SKM-1 treated with dmso at 0.1 percent for 144 hours (cell line): ENCODE measurements around the gene MRPS22.

Source experiments
- DNase-seq: peaks from one replicate; lab custom pipeline; 2025; ENCODE audit not compliant: unreplicated experiment; lab: John Stamatoyannopoulos, UW

The MRPS22 gene

GRCh38 chr3:139343895-139344856, at the start of gene MRPS22:
TSS of gene MRPS22 (plus strand) at chr3:139344020. CDS start at chr3:139344027, 7 bp downstream.
- DNase-seq: peak; percentile 87

GRCh38 chr3:139295040-139295439, 48.8 kb upstream of the MRPS22 start:
- no peak for DNase-seq

DNA sequence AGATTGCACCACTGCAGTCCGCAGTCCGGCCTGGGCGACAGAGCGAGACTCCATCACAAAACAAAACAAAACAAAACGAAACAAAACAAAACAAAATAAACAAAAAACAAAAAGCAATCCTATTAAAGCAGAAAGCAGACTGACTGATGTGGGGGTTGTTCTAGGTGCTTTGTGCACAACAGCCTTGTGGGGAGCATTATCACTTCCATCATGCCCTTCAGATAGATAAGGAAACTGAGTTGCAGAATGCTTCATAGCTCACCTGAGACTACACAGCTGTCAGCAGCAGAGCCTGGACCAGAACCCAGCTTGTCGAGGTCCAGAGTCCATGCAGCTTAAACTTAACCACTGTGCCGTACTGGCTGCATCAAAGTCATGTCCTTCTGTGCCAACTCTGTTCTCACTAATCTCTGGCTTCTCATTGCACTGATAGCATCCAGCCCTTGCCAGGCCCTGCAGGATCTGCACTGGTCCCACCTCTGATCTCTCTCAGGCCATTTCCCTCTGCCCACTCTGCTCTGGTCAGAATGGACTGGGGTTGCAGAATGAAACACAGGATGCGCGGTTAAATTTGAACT, 47.6 kb upstream of the MRPS22 start:
- no peak for DNase-seq

GRCh38 chr3:139297588-139298311, 46.1 kb upstream of the MRPS22 start:
- DNase-seq: no peak

GRCh38 chr3:139299261-139300132, 44.3 kb upstream of the MRPS22 start:
- no peak for DNase-seq

DNA sequence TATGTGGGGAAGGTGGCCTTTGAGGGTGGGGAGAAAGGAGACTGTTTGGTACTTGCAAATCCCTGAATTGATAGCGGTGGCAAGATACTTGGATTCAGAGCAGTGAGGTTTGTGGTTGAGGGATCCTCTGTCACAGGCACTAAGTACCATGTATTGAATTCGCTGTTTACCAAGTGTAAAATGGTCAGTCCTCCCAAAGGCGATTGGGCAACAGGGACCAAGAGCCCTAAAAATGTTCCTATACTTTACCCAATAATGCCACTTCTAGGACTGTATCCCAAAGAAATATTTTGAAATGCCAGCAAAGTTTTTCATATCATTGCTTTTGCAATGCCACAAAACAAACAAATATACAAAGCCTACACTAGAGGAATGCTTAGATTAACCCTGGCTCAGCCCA, 43.4 kb upstream of the MRPS22 start:
- no peak for DNase-seq

- no peak for DNase-seq
Measured at GRCh38 chr3:139301183-139301582, 42.6 kb upstream of the MRPS22 start.

DNA sequence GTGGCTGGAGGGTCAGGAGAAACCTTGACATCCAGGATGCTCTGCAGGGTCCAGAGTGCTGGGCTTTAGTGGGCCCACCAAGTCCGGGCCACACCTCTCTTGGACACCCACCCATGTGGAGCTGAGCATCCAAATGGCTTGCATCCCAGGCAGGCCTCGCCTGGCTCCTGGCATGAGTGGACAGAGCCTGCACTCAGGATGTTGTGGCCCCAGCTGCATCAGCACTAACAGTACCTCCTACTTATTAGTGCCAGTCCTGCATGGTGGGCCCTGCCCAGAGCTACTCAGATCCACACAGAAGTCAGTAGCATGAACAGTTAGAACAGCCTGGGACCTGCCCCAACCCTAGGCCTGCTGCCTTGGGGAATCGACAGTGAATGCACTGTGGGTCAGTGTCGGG, 42.2 kb upstream of the MRPS22 start:
- DNase-seq: no peak

- no peak for DNase-seq
Measured at GRCh38 chr3:139302084-139302800, 41.6 kb upstream of the MRPS22 start.

DNA sequence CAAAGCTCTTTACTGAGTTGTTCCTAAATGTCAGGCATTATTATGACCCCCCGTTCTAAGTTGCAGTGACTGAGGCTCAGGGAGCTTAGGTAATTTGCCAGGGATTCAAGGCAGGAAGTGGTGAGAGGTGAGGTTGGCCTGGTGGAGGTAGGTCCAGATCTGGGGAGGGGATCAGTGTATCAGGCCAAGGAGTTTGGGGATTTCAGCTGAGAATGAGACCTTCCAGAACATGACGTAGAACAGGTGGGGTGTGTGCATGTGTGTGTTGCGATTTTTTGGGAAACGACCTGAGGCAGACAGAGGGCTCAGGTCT, 41.1 kb upstream of the MRPS22 start:
- no peak for DNase-seq

DNA sequence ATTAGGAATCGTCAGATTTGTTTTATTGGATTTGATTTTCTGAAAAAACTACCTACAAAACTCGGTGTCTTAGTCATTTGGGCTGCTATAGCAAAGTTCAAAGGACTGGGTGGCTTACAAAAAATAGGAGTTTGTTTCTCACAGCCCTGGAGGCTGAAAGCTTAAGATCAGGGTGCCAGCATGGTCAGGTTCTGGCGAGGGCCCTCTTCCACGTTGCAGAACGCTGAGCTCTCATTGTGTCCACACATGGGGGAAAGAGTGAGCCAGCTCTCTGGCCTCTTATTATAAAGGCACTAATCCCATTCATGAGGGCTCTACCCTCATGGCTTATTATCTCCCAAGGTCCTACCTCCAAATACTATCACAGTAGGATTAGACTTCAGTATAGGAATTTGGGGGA, 40.6 kb upstream of the MRPS22 start:
- no peak for DNase-seq

- no peak for DNase-seq
Measured at GRCh38 chr3:139304383-139304782, 39.4 kb upstream of the MRPS22 start.

- DNase-seq: no peak
Measured at GRCh38 chr3:139306078-139306477, 37.7 kb upstream of the MRPS22 start.

GRCh38 chr3:139307072-139307491, 36.7 kb upstream of the MRPS22 start:
- no peak for DNase-seq

- no peak for DNase-seq
Measured at GRCh38 chr3:139307601-139308555, 35.9 kb upstream of the MRPS22 start.

DNA sequence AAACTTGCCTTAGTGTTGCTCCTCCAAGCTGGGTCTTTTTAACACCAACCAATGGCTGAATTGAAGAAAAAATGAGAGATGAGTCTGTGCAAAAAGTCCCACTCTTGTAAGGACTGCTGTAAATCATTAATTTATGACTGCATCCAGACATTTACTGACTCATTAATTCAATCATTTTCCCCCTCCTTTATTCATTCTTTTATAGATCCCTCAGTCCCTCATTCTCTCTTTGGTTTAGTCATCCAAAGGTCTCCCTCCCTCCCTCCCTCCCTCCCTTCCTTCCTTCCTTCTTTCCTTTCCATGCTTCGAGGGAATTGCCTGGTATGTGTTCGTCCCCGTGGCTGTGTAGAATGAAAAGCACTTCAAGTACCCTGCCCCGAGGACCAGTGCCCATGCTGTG, 35.3 kb upstream of the MRPS22 start:
- DNase-seq: no peak

- no peak for DNase-seq
Measured at GRCh38 chr3:139309061-139309591, 34.7 kb upstream of the MRPS22 start.

- no peak for DNase-seq
Measured at GRCh38 chr3:139309880-139310279, 33.9 kb upstream of the MRPS22 start.

DNA sequence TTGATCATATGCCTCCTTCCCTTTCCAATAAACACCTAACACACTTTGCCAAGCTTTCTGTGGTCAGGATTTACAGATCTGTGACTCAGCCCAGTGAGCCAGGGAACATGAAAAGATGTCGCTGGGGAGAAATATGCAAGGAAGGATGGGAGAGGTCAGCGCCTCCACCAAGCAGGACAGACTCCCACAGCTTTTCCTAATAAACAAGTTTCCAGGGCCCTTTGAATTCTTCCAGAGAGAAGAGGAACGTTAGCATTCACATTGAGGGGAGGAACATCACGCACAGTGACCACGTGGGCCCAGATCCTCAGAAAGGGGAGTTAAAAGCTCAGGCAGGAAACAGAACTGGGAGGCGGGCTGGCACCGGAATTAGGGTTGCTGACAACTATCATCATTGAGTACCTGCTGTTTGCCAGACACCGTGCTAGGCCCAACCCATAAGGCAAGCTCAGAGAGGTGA, 33.3 kb upstream of the MRPS22 start:
- no peak for DNase-seq
